GM19395 (cell line): ENCODE data around the gene EID1.
"Not testable (repeated sequence)": the region's sequence is repeated elsewhere in the genome, so short reads cannot be mapped to it uniquely, and the experiment has no call there.

Experiments
- ATAC-seq: cut with Tn5 transposase; IDR thresholded peaks from one replicate; pipeline ENCODE4 v1.9.1; 2021; ENCODE audit warnings: mild to moderate bottlenecking, moderate library complexity; ENCODE audit not compliant: unreplicated experiment

The EID1 gene

GRCh38 chr15:48877630-48878595 is at the start of gene EID1:
TSS of gene EID1 (plus strand) at chr15:48878134. CDS start at chr15:48878177, 43 bp downstream.
- peak; percentile 97 for ATAC-seq

- ATAC-seq = no peak
Observed at GRCh38 chr15:48828471-48828870, 49.5 kb upstream of the EID1 start.

GRCh38 chr15:48828906-48829305 is 49.0 kb upstream of the EID1 start:
- ATAC-seq = no peak

GRCh38 chr15:48832648-48833047 is 45.3 kb upstream of the EID1 start:
- no peak for ATAC-seq

GRCh38 chr15:48833526-48834239 is 44.3 kb upstream of the EID1 start:
- ATAC-seq = no peak

- ATAC-seq = no peak
Observed at GRCh38 chr15:48834756-48835155, 43.2 kb upstream of the EID1 start.

- no peak for ATAC-seq
Observed at GRCh38 chr15:48842501-48842900, 35.4 kb upstream of the EID1 start.

GRCh38 chr15:48845123-48845522 is 32.8 kb upstream of the EID1 start:
- ATAC-seq = no peak

GRCh38 chr15:48850648-48851047 is 27.3 kb upstream of the EID1 start:
- ATAC-seq = no peak

GRCh38 chr15:48851956-48852355 is 26.0 kb upstream of the EID1 start:
- no peak for ATAC-seq

GRCh38 chr15:48854434-48854833 is 23.5 kb upstream of the EID1 start:
- ATAC-seq = not testable (repeated sequence)

- no peak for ATAC-seq
Observed at GRCh38 chr15:48855501-48856440, 22.2 kb upstream of the EID1 start.

GRCh38 chr15:48856942-48857341 is 21.0 kb upstream of the EID1 start:
- no peak for ATAC-seq

GRCh38 chr15:48858401-48858800 is 19.5 kb upstream of the EID1 start:
- no peak for ATAC-seq

GRCh38 chr15:48859426-48859825 is 18.5 kb upstream of the EID1 start:
- no peak for ATAC-seq

GRCh38 chr15:48861813-48862431 is 16.0 kb upstream of the EID1 start:
- ATAC-seq = peak; percentile 67

- peak; percentile 59 for ATAC-seq
Observed at GRCh38 chr15:48862705-48863104, 15.2 kb upstream of the EID1 start.

- ATAC-seq = no peak
Observed at GRCh38 chr15:48865370-48866079, 12.4 kb upstream of the EID1 start.

GRCh38 chr15:48866141-48866563 is 11.8 kb upstream of the EID1 start:
- ATAC-seq = no peak

GRCh38 chr15:48868023-48868422 is 9.9 kb upstream of the EID1 start:
- no peak for ATAC-seq
